HG02763 (cell line): Measurements from ENCODE around the gene RAE1.

ENCODE experiments used
- ATAC-seq: cut with Tn5 transposase; IDR thresholded peaks from one replicate; pipeline ENCODE4 v1.9.1; 2021; ENCODE audit warnings: mild to moderate bottlenecking, moderate library complexity; ENCODE audit not compliant: unreplicated experiment

RAE1 gene

GRCh38 chr20:57369596-57369995, 18.5 kb downstream of the RAE1 start:
- no peak for ATAC-seq

- ATAC-seq: no peak
Observed at GRCh38 chr20:57370316-57370715, 19.3 kb downstream of the RAE1 start.

GRCh38 chr20:57371363-57371762, 20.3 kb downstream of the RAE1 start:
- ATAC-seq: no peak

- no peak for ATAC-seq
Observed at GRCh38 chr20:57372157-57372556, 21.1 kb downstream of the RAE1 start.

GRCh38 chr20:57372581-57373350, 21.7 kb downstream of the RAE1 start:
- no peak for ATAC-seq

DNA sequence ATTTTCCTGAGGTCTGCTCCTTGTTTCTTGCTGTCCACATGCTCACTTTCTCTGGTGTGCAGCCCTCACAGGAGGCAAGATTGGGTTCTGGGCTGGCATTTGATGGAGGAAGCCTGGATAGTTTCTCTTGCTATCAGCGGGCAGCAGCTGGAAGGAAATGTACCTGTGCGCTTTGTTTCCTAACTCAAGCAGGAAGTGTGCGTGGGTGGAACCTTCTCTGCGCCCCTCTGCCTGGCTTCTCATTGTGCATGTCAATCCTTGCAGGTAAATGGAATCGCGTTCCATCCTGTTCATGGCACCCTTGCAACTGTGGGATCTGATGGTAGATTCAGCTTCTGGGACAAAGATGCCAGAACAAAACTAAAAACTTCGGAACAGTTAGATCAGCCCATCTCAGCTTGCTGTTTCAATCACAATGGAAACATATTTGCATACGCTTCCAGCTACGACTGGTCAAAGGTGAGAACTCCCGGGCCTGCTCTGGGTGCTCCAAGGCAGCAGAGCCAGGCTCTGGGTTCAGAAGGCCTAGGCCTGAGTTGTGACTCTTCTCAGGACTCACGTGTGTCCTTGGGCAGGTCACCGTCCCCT, 23.4 kb downstream of the RAE1 start:
- ATAC-seq: no peak

DNA sequence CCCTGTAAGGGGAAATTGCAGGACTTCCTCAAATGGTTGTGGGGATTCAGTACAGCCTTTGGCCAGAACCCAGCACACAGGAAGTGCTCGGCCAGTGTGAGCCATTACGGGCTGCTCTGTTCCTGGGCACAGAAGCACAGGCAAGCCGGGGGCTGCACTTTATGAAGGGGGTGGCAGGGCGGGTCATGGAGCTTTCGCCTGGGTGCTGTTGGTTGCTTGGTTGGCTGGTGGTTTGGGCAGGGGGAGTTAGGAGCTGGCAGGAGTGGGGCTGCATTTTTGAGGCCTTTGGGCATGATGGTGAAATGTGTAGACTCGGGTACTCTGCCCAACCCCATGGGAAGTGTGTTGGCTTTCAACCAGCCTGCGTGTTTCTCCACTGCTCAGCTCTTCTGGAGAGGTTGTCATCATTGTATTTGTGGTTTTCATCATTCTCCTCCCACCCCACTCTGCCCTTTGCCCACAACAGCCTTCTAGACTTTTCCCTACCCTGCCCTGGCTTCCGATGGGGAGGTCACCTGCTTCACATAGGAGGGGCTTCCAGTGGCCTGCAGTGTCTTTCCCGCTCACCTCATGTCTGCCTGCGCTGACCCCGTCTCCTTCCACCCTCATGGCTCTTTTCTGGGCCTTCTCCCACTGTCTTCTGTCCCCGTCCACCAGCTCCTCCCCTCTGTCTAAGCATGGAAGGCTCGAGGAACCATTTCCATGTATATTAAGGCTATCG, 24.0 kb downstream of the RAE1 start:
- no peak for ATAC-seq

- ATAC-seq: no peak
Observed at GRCh38 chr20:57375652-57376230, 24.7 kb downstream of the RAE1 start.

DNA sequence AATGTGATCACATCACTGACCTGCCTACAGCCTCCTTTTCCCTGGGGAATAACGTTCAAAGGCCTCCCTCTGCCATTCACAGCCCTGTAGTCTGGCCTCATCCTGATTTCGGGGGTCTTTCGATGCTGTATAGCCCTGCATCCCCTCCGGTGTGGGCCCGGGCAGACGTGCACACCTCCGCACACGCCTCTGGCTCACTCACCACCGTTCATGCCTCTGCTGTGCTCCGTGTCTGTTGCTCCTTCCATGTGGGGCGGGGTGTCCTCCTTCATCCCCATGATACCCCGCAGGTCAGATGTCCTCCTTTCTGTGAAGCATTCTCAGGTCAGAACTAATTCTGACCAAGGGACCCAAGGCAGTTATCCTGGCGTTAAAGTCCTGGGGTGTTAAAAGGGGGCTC, 26.3 kb downstream of the RAE1 start:
- no peak for ATAC-seq

DNA sequence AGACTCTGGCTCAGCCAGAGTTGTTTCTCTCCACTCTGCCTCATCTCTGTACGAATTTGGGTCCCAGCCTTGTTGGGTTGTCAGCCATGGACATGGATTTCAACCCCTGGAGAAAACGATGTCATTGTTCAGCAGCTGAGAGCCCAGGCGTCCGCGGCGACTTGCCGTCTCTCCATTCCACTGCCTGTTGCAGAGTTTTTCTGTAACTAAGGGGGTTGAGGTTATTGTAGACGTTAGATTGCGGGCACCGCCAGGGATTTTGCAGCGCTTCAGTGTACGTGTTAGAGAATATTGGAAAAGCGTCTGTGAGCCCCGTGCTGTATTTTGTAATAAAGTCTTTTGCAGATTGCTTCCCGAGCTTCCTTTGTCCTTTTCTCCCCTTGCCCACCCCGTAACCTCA, 27.1 kb downstream of the RAE1 start:
- ATAC-seq: no peak

GRCh38 chr20:57378646-57379262, 27.7 kb downstream of the RAE1 start:
- no peak for ATAC-seq

DNA sequence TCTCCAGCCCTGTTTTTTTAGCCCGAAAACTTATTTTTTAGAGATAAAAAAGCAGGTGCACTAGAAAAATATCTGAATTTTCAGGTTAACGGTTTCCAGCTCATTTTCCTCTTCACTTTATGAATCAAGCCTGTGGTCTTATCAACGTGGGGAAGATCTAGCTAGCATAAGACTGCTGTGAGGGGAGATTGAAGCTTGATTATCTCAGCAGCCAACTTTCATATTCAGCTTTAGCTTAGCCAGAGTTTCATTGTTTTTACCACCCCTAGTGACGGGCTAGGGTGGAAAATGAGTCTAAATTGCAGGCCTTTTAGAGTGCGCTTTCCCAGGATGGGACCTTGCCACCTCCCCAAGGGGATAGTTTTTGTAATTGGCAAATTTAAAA, 28.2 kb downstream of the RAE1 start:
- ATAC-seq: no peak

DNA sequence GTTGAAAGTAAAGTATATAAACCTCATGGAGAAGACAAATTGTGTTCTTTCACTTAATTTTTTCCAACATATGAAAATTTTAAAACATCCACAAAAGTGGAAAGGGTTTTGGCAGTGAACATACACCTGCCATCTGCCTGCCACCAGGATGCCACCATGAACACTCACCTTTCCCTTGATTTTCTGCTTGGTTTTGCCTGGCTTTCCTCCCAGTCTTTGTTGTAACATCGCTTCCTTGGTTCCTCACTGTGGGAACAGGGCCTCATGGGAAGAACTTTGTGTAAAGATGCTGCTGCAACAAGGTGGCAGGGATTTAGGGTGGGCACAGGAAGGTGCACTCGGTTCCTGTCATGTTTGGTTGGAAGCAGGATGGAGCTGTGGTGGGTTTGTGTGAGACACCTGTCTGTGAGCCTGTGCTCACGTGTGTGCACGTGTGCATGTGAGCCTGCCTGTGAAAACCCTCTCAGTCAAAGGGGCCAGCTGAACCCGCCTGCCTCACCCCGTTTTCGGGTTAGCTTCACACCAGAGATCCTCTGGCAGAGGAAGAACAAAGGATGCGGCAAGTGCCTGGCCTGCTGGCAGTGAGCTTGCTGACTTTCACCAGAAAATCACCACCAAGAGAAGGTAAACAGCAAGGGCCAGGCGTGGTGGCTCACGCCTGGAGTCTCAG, 29.2 kb downstream of the RAE1 start:
- ATAC-seq: no peak

DNA sequence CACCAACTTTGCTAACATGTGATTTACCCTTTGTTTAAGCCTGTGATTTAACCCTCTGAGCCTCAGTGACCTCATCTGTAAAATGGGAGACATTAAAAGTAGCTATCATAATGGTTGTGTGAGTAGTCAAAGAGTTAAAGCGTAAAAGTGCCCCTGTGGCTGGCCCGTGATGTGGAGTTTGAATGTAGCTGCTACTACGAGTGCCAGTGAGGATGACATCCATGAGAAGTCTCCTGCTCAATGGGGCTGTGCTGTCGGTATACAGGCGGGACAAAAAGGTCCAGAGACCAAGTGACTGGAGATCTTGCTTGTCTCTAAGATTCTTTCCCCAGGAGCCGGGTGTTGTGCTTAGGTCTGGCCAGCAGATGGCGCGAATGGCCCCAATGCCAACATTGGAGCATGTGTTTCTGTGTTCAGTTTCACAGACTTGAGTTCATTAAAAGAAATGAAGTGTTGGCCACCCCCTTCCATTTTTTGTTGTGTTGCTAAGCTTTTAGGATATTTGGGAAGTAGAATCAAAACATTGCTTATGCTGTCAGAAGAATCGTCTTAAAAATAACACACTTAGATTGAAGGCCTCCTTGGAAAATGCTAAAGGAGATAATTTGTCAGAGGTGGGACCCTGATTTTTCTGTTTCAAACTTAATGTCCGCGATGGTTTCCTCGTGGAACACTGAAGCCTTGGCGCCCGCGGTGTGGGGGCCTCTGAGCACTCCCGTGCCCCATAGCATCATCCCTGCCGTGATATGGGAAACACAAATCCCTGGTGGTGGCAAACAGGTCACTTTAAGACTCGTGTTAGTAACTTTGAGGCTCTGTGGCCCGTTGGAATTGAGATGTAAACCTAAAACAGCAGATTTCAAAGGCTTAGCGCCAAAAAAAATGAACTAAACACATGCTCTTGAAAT, 30.8 kb downstream of the RAE1 start:
- no peak for ATAC-seq

- no peak for ATAC-seq
Observed at GRCh38 chr20:57382516-57382915, 31.5 kb downstream of the RAE1 start.

DNA sequence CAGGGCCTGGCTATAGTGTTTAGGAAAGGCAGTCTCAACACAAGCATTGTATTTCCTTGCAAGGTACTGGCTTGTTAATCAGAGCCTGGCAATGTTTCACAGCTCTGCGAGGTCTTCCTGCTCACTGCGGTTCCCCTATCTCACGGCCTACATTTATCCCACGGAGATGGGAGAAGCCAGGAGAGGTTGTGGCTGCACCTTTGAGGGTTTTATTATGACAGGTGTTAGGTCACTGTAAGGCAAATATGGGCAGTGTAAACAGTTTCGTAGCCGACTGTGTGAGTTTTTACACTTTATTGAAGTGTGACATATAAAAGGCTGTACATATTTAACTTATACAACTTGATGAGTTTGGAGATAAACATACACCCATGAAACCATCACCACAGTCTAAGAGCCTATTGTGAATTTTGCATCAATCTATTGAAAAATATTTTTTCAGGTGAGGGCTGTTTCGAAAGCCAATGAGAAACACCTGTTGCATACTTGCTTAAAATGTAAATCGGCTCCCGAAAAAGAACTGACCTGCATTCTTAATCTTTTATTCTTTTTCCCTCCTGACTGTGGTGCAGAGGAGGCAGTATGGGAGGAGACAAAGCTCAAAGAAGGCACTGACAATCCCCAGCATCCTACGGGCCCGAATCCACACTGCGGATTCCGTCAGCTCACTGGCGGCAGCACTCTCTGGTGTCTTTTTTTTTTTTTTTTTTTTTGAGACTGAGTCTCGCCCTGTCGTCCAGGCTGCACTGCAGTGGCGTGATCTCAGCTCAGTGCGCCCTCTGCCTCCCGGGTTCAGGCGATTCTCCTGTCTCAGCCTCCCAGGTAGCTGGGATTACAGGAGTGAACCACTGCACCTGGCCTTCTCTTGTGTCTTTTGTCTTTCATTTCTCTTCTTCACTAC, 32.6 kb downstream of the RAE1 start:
- no peak for ATAC-seq

DNA sequence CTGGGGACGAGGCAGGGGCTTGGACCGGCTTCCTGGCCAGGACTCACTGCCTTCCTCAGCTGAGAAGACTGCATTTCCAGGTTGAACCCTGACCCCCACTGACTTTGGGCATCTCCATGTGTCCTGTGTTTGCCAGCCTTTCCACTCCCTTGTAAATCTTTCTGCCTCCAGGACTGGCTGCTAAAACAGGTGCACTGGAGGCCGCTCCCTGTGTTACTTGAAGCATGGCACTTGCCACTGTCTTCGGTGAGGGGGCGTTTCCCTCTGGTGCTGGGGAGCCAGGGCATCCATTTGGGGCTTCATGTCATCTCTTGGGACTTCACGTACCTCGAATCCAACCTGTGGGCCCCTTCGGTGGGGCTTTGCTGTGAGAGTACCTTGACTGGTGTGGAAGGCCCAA, 33.4 kb downstream of the RAE1 start:
- ATAC-seq: no peak

DNA sequence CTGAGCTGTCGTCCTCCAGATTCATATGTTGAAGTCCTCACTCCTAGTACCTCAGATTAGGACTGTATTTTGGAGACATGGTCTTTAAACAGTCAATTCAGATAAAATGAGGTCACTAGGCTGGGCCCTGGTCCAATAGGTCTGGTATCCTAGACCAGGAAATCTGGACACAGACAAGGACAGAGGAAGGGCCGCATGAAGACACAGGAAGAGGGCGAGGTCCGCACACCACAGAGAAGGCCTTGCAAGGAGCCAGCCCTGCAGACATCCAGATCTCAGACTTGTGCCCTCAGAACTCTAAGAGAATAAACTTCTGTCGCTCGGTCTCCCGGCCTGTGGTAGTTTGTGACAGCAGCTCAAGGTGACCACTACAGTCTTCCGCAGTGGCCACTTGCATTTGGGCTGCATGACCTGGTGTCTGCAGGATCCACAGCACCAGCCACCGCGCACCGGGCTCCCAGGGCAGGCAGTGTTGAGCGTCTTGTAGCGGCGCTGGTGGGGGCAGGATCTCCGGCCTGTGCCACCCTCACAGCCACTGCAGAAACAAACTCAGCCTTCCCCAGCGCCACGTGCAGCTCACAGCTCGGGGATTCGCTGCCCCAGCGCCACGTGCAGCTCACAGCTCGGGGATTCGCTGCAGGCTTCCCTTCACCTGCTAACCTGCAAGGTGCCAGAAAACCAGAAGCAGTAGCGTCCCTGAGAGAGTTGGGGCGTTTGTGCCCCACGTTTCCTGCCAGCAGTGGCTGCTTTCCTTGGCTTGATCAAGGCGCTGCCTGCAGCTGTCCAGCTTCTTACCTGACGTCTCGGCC, 34.1 kb downstream of the RAE1 start:
- ATAC-seq: no peak
